Measurements from ENCODE around the gene COL24A1. TPM values are rescaled to one million over a fixed set of nuclear protein-coding genes. Genes with fewer than 3 reads are reported as not detected.

COL24A1 gene
- total RNA-seq, 1 experiment from 2014 or later, result 0.08 TPM

DNA sequence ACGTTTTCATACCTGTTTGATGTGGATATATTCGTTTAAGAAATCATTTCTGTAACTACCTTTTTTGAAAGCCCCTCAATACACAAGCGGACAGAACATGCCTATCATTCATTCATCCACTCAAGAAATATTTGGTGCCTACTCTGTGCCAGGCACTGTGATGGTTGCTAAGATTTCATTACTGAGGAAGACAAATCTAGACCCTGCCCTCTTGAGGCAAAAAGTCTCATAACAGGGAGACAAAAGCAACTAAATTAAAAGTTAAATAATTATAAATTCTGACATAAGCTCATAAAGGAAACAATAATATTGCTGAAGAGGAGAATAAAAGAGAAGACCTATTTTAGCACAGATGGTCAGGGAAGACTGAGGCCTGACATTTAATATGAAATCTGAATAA is 244.8 kb downstream of the COL24A1 start:
- in situ Hi-C loops (cut with HindIII; ENCODE audit: low pct_unique_long_range_greater_than_20kb, low sequenced_read_pairs) (no loop called here), intact Hi-C loops (cut with micrococcal nuclease; ENCODE audit: unreplicated experiment) (no loop called here)
- DNase-seq (ENCODE audit: low read depth, low spot score) (peak; percentile 22), ATAC-seq (peak; percentile 83)
- H3K4me1 ChIP-seq (ENCODE audit: control insufficient read depth, insufficient read depth, low read length), result no peaks in the 10 kb centered on the region
- ChIA-PET POLR2A (no interaction called here), CTCF (interaction anchor here (0.6 to 1.7 kb wide), 3 partner anchors 149 to 316 kb away, joined by 3 to 6 read pairs (median 4); partner anchors contain the start of gene ZNHIT6)
- no peaks in the 10 kb centered on the region for H3K9me3 ChIP-seq (ENCODE audit: control insufficient read depth, insufficient read depth, low read depth, low read length)
- H3K4me3 ChIP-seq (ENCODE audit: low read depth in 2 of 2, low read length in 2 of 2), result no peak overlapping the region
- TF ChIP-seq CTCF (IDR thresholded peaks at IDR 0.05), result peak; percentile 77
- TF ChIP-seq TCF7L2 (IDR thresholded peaks at IDR 0.05; ENCODE audit: low read depth, low read length), result no peak
- no peak for TF ChIP-seq POLR2AphosphoS5 (IDR thresholded peaks at IDR 0.05; ENCODE audit: low read depth, low read length)
- no peaks in the 10 kb centered on the region for H3K36me3 ChIP-seq (ENCODE audit: control insufficient read depth, insufficient read depth, low read length)
- no TSS peak for BruUV-seq (replicated peaks)
- 0 out of 2 replicates have a peak, but pooled peaks cover under 1% of the 10 kb centered on the region for H3K27me3 ChIP-seq (ENCODE audit: control insufficient read depth, insufficient read depth, low read length)
- no peak overlapping the region for H3K27ac ChIP-seq (ENCODE audit: low read length)

- ChIA-PET POLR2A (no interaction called here), CTCF (no interaction called here)
- no TSS peak for BruUV-seq (replicated peaks)
- no peak for DNase-seq (ENCODE audit: low read depth, low spot score)
- no peak for ATAC-seq
- Histone ChIP-seq H3K4me1 (ENCODE audit: control insufficient read depth, insufficient read depth, low read length) (no peaks in the 10 kb centered on the region), H3K4me3 (ENCODE audit: low read depth in 2 of 2, low read length in 2 of 2) (no peak overlapping the region), H3K27me3 (ENCODE audit: control insufficient read depth, insufficient read depth, low read length) (peaks cover 8% of the 10 kb centered on the region; the same call in 1 of the 2 replicates), H3K36me3 (ENCODE audit: control insufficient read depth, insufficient read depth, low read length) (no peaks in the 10 kb centered on the region), H3K27ac (ENCODE audit: low read length) (no peak overlapping the region), H3K9me3 (ENCODE audit: control insufficient read depth, insufficient read depth, low read depth, low read length) (no peaks in the 10 kb centered on the region)
- in situ Hi-C loops (cut with HindIII; ENCODE audit: low pct_unique_long_range_greater_than_20kb, low sequenced_read_pairs), result no loop called here
- intact Hi-C loops (cut with micrococcal nuclease; ENCODE audit: unreplicated experiment), result no loop called here
- no peak for TF ChIP-seq CTCF (IDR thresholded peaks at IDR 0.05)
- no peak for TF ChIP-seq TCF7L2 (IDR thresholded peaks at IDR 0.05; ENCODE audit: low read depth, low read length)
- no peak for TF ChIP-seq POLR2AphosphoS5 (IDR thresholded peaks at IDR 0.05; ENCODE audit: low read depth, low read length)
- TF ChIP-seq SIN3A (IDR thresholded peaks at IDR 0.05; ENCODE audit: borderline replicate concordance, insufficient read depth, low read depth, low read length), result no peak
- no peak for TF ChIP-seq REST (IDR thresholded peaks at IDR 0.05; ENCODE audit: insufficient read depth in 1 of 2, low read depth in 2 of 2, low read length in 1 of 2)
These were observed 255.7 kb downstream of the COL24A1 start for GRCh38 chr1:85900921-85901320.

Data from Panc1 (cell line).